NCI-H345 treated with DMSO at 0.1 percent for 48 hours (cell line): ENCODE results near the gene ZBTB4.
A peak's percentile ranks its signal among the peaks of the same experiment; 100 is the strongest.
"Not testable (repeated sequence)": the region's sequence is repeated elsewhere in the genome, so short reads cannot be mapped to it uniquely, and the experiment has no call there.

Experiments used
- DNase-seq: peaks from one replicate; lab custom pipeline; 2025; ENCODE audit not compliant: unreplicated experiment; lab: John Stamatoyannopoulos, UW

Gene ZBTB4

GRCh38 chr17:7493941-7494340 is 14.5 kb upstream of the ZBTB4 start:
- no peak for DNase-seq

- no peak for DNase-seq
These were observed 12.2 kb upstream of the ZBTB4 start for GRCh38 chr17:7491583-7491982.

- no peak for DNase-seq
These were observed 10.7 kb upstream of the ZBTB4 start for GRCh38 chr17:7490144-7490543.

- DNase-seq: no peak
These were observed 6.8 kb upstream of the ZBTB4 start for GRCh38 chr17:7486181-7486580.

GRCh38 chr17:7484919-7485377 is 5.5 kb upstream of the ZBTB4 start:
- DNase-seq: no peak

- peak; percentile 75 for DNase-seq
These were observed 4.9 kb upstream of the ZBTB4 start, which contains the start of gene POLR2A for GRCh38 chr17:7484067-7484918. Gene POLR2A (plus strand): TSS chr17:7484366.

- DNase-seq: peak; percentile 77
These were observed 4.0 kb upstream of the ZBTB4 start for GRCh38 chr17:7483255-7484066.

- not testable (repeated sequence) for DNase-seq
These were observed 3.3 kb upstream of the ZBTB4 start for GRCh38 chr17:7482742-7483088.

GRCh38 chr17:7481842-7482741 is 2.7 kb upstream of the ZBTB4 start:
- DNase-seq: not testable (repeated sequence)

GRCh38 chr17:7481275-7481674 is 1.8 kb upstream of the ZBTB4 start, which contains the start of gene SLC35G6:
Gene SLC35G6 (plus strand): TSS chr17:7481446. CDS start chr17:7481517, 71 bp downstream.
- not testable (repeated sequence) for DNase-seq

GRCh38 chr17:7480089-7480384 is 606 bp upstream of the ZBTB4 start:
- DNase-seq: no peak

- no peak for DNase-seq
These were observed 887 bp downstream of the ZBTB4 start for GRCh38 chr17:7478276-7479212.

GRCh38 chr17:7477392-7478275 is 1.8 kb downstream of the ZBTB4 start:
- no peak for DNase-seq

GRCh38 chr17:7476951-7477350 is 2.5 kb downstream of the ZBTB4 start:
- no peak for DNase-seq

GRCh38 chr17:7476494-7476893 is 2.9 kb downstream of the ZBTB4 start:
- DNase-seq: no peak

- DNase-seq: no peak
These were observed 3.5 kb downstream of the ZBTB4 start for GRCh38 chr17:7475764-7476422.

- DNase-seq: not testable (repeated sequence)
These were observed 4.7 kb downstream of the ZBTB4 start for GRCh38 chr17:7474767-7475166.

GRCh38 chr17:7471729-7472128 is 7.7 kb downstream of the ZBTB4 start:
- no peak for DNase-seq
